Measurements from ENCODE around the gene SOX6. TPM values are rescaled to one million over a fixed set of nuclear protein-coding genes. Genes with fewer than 3 reads are reported as not detected.

SOX6 gene
- polyA plus RNA-seq, 1 donor from 2014 or later: 2.2 TPM

- Histone ChIP-seq H3K36me3 (ENCODE audit: insufficient read depth, low read length) (no peaks in the 10 kb centered on the region), H3F3A (ENCODE audit: insufficient read depth, low read length, poor library complexity, severe bottlenecking) (no peaks in the 10 kb centered on the region), H3K79me2 (replicated peaks; ENCODE audit: insufficient read depth, low read length) (no peaks in the 10 kb centered on the region), H3K9me3 (ENCODE audit: low read length) (no peaks in the 10 kb centered on the region), H3K9me2 (ENCODE audit: insufficient read depth, low read length) (no peaks in the 10 kb centered on the region), H4K20me1 (ENCODE audit: insufficient read depth) (no peaks in the 10 kb centered on the region), H3K27ac (ENCODE audit: low read length) (no peak overlapping the region), H3K9ac (ENCODE audit: low read length) (no peak overlapping the region), H3K4me2 (ENCODE audit: low read length) (no peak overlapping the region), H3K27me3 (ENCODE audit: insufficient read depth, low read depth, low read length) (no peaks in the 10 kb centered on the region), H2AFZ (ENCODE audit: low read depth, low read length) (no peak overlapping the region), H3K4me3 (ENCODE audit: low read length) (no peak overlapping the region)
- TF ChIP-seq SMC3 (conservative IDR thresholded peaks at IDR 0.05; ENCODE audit: poor library complexity) (no peak), MXI1 (conservative IDR thresholded peaks at IDR 0.05; ENCODE audit: poor library complexity, severe bottlenecking) (no peak), TAF1 (IDR thresholded peaks at IDR 0.05; ENCODE audit: low read depth) (no peak), POLR2AphosphoS5 (IDR thresholded peaks at IDR 0.05) (no peak), EZH2 (IDR thresholded peaks at IDR 0.05; ENCODE audit: borderline replicate concordance, insufficient read depth, low read length, poor library complexity, severe bottlenecking) (no peak), CTCF (IDR thresholded peaks at IDR 0.05; ENCODE audit: poor library complexity, severe bottlenecking) (no peak), EP300 (conservative IDR thresholded peaks at IDR 0.05; ENCODE audit: poor library complexity, severe bottlenecking) (no peak), REST (IDR thresholded peaks at IDR 0.05; ENCODE audit: borderline replicate concordance) (no peak), RAD21 (conservative IDR thresholded peaks at IDR 0.05) (no peak)
These were observed 327.9 kb downstream of the SOX6 start for GRCh38 chr11:16028419-16028818.

DNA sequence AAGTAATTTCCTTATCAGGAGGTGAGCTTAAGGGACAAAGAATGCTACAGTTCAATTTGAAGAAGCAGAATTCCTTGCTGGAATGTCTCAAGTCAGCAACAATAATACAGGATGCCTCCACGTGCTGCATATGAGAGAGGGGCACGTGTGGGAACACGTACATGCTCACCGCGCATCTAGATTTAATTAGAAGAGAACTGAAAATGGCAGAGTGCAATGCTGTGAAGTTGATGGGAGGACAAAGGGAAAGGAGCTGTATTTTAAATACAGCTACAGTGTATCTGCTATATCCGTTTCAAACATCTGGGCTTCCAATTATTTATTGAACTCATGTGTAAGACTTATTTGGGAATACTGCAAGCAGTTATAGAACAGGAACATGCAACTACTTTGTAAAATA, 328.7 kb downstream of the SOX6 start:
- H3K36me3 ChIP-seq (ENCODE audit: insufficient read depth, low read length): no peaks in the 10 kb centered on the region
- no peaks in the 10 kb centered on the region for H3F3A ChIP-seq (ENCODE audit: insufficient read depth, low read length, poor library complexity, severe bottlenecking)
- no peak overlapping the region for H2AFZ ChIP-seq (ENCODE audit: low read depth, low read length)
- TF ChIP-seq REST (IDR thresholded peaks at IDR 0.05; ENCODE audit: borderline replicate concordance): no peak
- no peak for TF ChIP-seq MXI1 (conservative IDR thresholded peaks at IDR 0.05; ENCODE audit: poor library complexity, severe bottlenecking)
- no peak for TF ChIP-seq RAD21 (conservative IDR thresholded peaks at IDR 0.05)
- TF ChIP-seq EP300 (conservative IDR thresholded peaks at IDR 0.05; ENCODE audit: poor library complexity, severe bottlenecking): no peak
- no peak for TF ChIP-seq EZH2 (IDR thresholded peaks at IDR 0.05; ENCODE audit: borderline replicate concordance, insufficient read depth, low read length, poor library complexity, severe bottlenecking)
- TF ChIP-seq POLR2AphosphoS5 (IDR thresholded peaks at IDR 0.05): no peak
- no peak for TF ChIP-seq TAF1 (IDR thresholded peaks at IDR 0.05; ENCODE audit: low read depth)
- no peak for TF ChIP-seq SMC3 (conservative IDR thresholded peaks at IDR 0.05; ENCODE audit: poor library complexity)
- no peak for TF ChIP-seq CTCF (IDR thresholded peaks at IDR 0.05; ENCODE audit: poor library complexity, severe bottlenecking)
- no peaks in the 10 kb centered on the region for H3K27me3 ChIP-seq (ENCODE audit: insufficient read depth, low read depth, low read length)
- H3K4me2 ChIP-seq (ENCODE audit: low read length): no peak overlapping the region
- H3K27ac ChIP-seq (ENCODE audit: low read length): no peak overlapping the region
- no peaks in the 10 kb centered on the region for H3K9me2 ChIP-seq (ENCODE audit: insufficient read depth, low read length)
- no peaks in the 10 kb centered on the region for H3K79me2 ChIP-seq (replicated peaks; ENCODE audit: insufficient read depth, low read length)
- H3K4me3 ChIP-seq (ENCODE audit: low read length): no peak overlapping the region
- H3K9ac ChIP-seq (ENCODE audit: low read length): no peak overlapping the region
- H3K9me3 ChIP-seq (ENCODE audit: low read length): no peaks in the 10 kb centered on the region
- no peaks in the 10 kb centered on the region for H4K20me1 ChIP-seq (ENCODE audit: insufficient read depth)
